Keratinocyte (primary cell): ENCODE data around the gene SNTG2. TPM values are rescaled to one million over a fixed set of nuclear protein-coding genes. Genes with fewer than 3 reads are reported as not detected.
A peak's percentile ranks its signal among the peaks of the same experiment; 100 is the strongest.

Source experiments
- DNase-seq: peaks from one replicate; pipeline ENCODE4 v3.0.0-alpha.2; 2011; ENCODE audit warnings: low read depth, missing footprints, low spot score
- FAIRE-seq: peaks from 2 replicates; lab custom pipeline; 2011; peaks lifted over from hg19 to GRCh38; lab: Jason Lieb, UNC
- H2AFZ ChIP-seq: 2 replicates; pipeline ENCODE4 v1.6.0; 2012; ENCODE audit warnings: low read length, control low read depth, inconsistent platforms; ENCODE audit not compliant: control insufficient read depth
- H3K27ac ChIP-seq: 2 replicates; pipeline ENCODE4 v1.5.1; 2011; ENCODE audit warnings: low read length; ENCODE audit not compliant: control insufficient read depth, insufficient read depth
- H3K27me3 ChIP-seq: 3 replicates; pipeline ENCODE4 v1.6.0; 2011; ENCODE audit warnings: low read length; ENCODE audit not compliant: control insufficient read depth, insufficient read depth; ENCODE audit errors: extremely low read depth
- H3K36me3 ChIP-seq, 2 experiments: 2 replicates in 1 of 2; 3 replicates in 1 of 2; pipeline ENCODE4 v1.5.1; 2011; ENCODE audit warnings: low read length in 2 of 2, mild to moderate bottlenecking in 1 of 2; ENCODE audit not compliant: control insufficient read depth in 2 of 2, insufficient read depth in 2 of 2; ENCODE audit errors: extremely low read depth in 1 of 2
- H3K4me1 ChIP-seq: 3 replicates; pipeline ENCODE4 v1.5.1; 2011; ENCODE audit warnings: low read length; ENCODE audit not compliant: control insufficient read depth, insufficient read depth; ENCODE audit errors: extremely low read depth
- H3K4me2 ChIP-seq: 3 replicates; pipeline ENCODE4 v1.6.0; 2011; ENCODE audit warnings: low read depth, low read length; ENCODE audit not compliant: control insufficient read depth, insufficient read depth; ENCODE audit errors: extremely low read depth
- H3K4me3 ChIP-seq, 3 experiments: fragments of 200-600 bp in 1 of 3; sonication (generic) in 1 of 3; 2 replicates in 2 of 3; 3 replicates in 1 of 3; pipeline ENCODE4 v1.5.1; 2011 to 2016; ENCODE audit warnings: low read length in 3 of 3, mild to moderate bottlenecking in 3 of 3, control low read depth in 2 of 3, inconsistent platforms in 1 of 3, low read depth in 1 of 3, mixed read lengths in 1 of 3, mixed run types in 1 of 3, moderate library complexity in 1 of 3; ENCODE audit not compliant: control insufficient read depth in 2 of 3, insufficient read depth in 2 of 3; ENCODE audit errors: extremely low read depth in 1 of 3
- H3K79me2 ChIP-seq: 2 replicates; pipeline ENCODE4 v1.6.0; 2012; ENCODE audit warnings: low read length; ENCODE audit not compliant: control insufficient read depth, insufficient read depth
- H3K9ac ChIP-seq: 3 replicates; pipeline ENCODE4 v1.6.0; 2011; ENCODE audit warnings: low read length; ENCODE audit not compliant: control insufficient read depth, insufficient read depth; ENCODE audit errors: extremely low read depth
- H3K9me1 ChIP-seq: 3 replicates; pipeline ENCODE4 v1.6.0; 2011; ENCODE audit warnings: low read length; ENCODE audit not compliant: control insufficient read depth, insufficient read depth; ENCODE audit errors: extremely low read depth
- H3K9me3 ChIP-seq: 2 replicates; pipeline ENCODE4 v1.5.1; 2012; ENCODE audit warnings: low read depth, low read length; ENCODE audit not compliant: control insufficient read depth
- H4K20me1 ChIP-seq: 3 replicates; pipeline ENCODE4 v1.6.0; 2011; ENCODE audit warnings: low read length; ENCODE audit not compliant: control insufficient read depth, insufficient read depth; ENCODE audit errors: extremely low read depth
- CTCF ChIP-seq, 3 experiments: IDR thresholded peaks in 1 of 3; conservative IDR thresholded peaks in 1 of 3; optimal IDR thresholded peaks in 1 of 3; 2 replicates in 2 of 3; 3 replicates in 1 of 3; pipeline versions ENCODE3 to v1.5.1; 2011; ENCODE audit warnings: low read length in 3 of 3, mild to moderate bottlenecking in 3 of 3, moderate library complexity in 2 of 3, control low read depth in 1 of 3, inconsistent platforms in 1 of 3; ENCODE audit not compliant: insufficient read depth in 2 of 3; ENCODE audit errors: extremely low read depth in 1 of 3
- EZH2 ChIP-seq: IDR thresholded peaks from one replicate; pipeline ENCODE4 v1.6.1; 2012; ENCODE audit warnings: inconsistent platforms, mild to moderate bottlenecking, low read length, moderate library complexity
- dilution Hi-C: fragments of 300-500 bp; cut with MboI; formaldehyde crosslinking; loops from one replicate; pipeline ENCODE4 v1.7.0; 2020; ENCODE audit warnings: low sequenced_read_pairs; ENCODE audit not compliant: extremely low pct_ligation_motif_present
- polyA plus RNA-seq, 5 experiments: library from polyadenylated mRNA; depleted of rRNA in 3 of 5; stranded (reverse) in 3 of 5; stranded (forward) in 1 of 5; unstranded in 1 of 5; fragments of >200 nt; gene quantifications; 1 replicate in 1 of 5; 2 replicates in 3 of 5; 3 replicates in 1 of 5; pipeline versions ENCODE4 v1.2.1 to v1.2.3, GENCODE V29; 2011 to 2012; ENCODE audit warnings: missing spikeins in 2 of 5, low read depth in 1 of 5, low replicate concordance in 1 of 5

SNTG2 gene
- polyA plus RNA-seq, 1 donor (not counting 4 experiments of a cell fraction or from before 2014, with no cell fraction given), result not detected

GRCh38 chr2:1054399-1054798, 103.8 kb downstream of the SNTG2 start:
- Histone ChIP-seq H3K4me2 (no peak overlapping the region), H3K9me3 (no peaks in the 10 kb centered on the region), H3K9me1 (no peaks in the 10 kb centered on the region), H3K36me3 (no peaks in the 10 kb centered on the region), H3K27me3 (no peaks in the 10 kb centered on the region), H3K27ac (no peak overlapping the region), H3K4me1 (peaks cover 12% of the 10 kb centered on the region), H3K4me3 (no peak overlapping the region), H3K9ac (no peak overlapping the region), H4K20me1 (no peaks in the 10 kb centered on the region), H3K79me2 (no peaks in the 10 kb centered on the region), H2AFZ (no peak overlapping the region)
- no peak for DNase-seq
- FAIRE-seq, result no peak
- dilution Hi-C loops, result no loop called here
- TF ChIP-seq CTCF (optimal IDR thresholded peaks at IDR 0.05 in 1 of 3, IDR thresholded peaks at IDR 0.05 in 1 of 3, conservative IDR thresholded peaks at IDR 0.05 in 1 of 3; ENCODE audit: extremely low read depth in 1 of 3, insufficient read depth in 2 of 3, low read length in 3 of 3) (no peak), EZH2 (no peak)

DNA sequence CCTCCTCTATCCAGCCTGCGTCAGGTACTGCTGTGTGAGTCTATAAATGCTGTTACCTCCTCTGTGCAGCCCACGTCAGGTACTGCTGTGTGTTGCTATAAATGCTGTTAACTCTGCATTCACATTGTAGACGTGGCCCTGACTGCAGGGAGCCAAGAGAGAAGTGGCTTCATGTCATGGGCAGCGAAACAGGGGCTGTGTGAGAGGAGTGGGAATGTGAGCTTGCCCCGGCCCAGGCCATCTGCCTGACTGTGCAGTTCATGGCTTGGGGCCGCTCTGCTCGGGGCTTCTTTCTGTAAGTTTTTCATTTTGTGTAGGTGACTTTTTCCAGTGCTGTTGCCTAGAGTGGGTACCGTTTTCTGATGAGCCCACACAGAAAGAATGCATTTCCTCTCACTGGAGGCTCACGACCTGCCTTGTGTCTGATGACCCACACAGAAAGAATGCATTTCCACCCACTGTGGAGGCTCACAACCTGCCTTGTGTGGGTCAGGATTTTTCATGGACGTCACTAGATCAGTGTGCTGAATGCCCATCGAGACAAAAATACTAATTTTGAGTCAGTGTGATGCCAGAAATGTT, 104.5 kb downstream of the SNTG2 start:
- peak overlapping the region; percentile 61 for H3K4me2 ChIP-seq

More for the DNA sequence above, 104.5 kb downstream of the SNTG2 start:
- DNase-seq (peak; percentile 32), FAIRE-seq (peak; percentile 94)
- H3K27me3 ChIP-seq, result no peaks in the 10 kb centered on the region
- TF ChIP-seq CTCF (optimal IDR thresholded peaks at IDR 0.05 in 1 of 3, IDR thresholded peaks at IDR 0.05 in 1 of 3, conservative IDR thresholded peaks at IDR 0.05 in 1 of 3; ENCODE audit: extremely low read depth in 1 of 3, insufficient read depth in 2 of 3, low read length in 3 of 3) (no peak), EZH2 (no peak)
- peak overlapping the region; percentile 12 for H3K27ac ChIP-seq
- H3K4me1 ChIP-seq, result peaks cover 12% of the 10 kb centered on the region
- peak overlapping the region in 1 of 3 experiments; percentile 17 for H3K4me3 ChIP-seq
- H4K20me1 ChIP-seq, result no peaks in the 10 kb centered on the region
- no peaks in the 10 kb centered on the region for H3K9me1 ChIP-seq
- dilution Hi-C loops, result no loop called here
- peak overlapping the region; percentile 82 for H2AFZ ChIP-seq
- H3K9ac ChIP-seq, result no peak overlapping the region
- no peaks in the 10 kb centered on the region for H3K9me3 ChIP-seq
- no peaks in the 10 kb centered on the region for H3K79me2 ChIP-seq
- H3K36me3 ChIP-seq, result no peaks in the 10 kb centered on the region
